ENCODE data around the gene SLC2A5.

The SLC2A5 gene

GRCh38 chr1:9061252-9061960 is 8.0 kb downstream of the SLC2A5 start:
- H3K9me3 ChIP-seq (ENCODE audit: control insufficient read depth, low read length), result no peaks in the 10 kb centered on the region
- WGBS, result 85% methylated on average over 6 of the region's 6 CpGs
- no peak overlapping the region for H3K4me3 ChIP-seq (ENCODE audit: insufficient read depth in 1 of 2, low read depth in 1 of 2, low read length in 2 of 2)
- peak overlapping the region in 1 of 2 experiments; percentile 60 for H3K4ac ChIP-seq (ENCODE audit: low read depth in 1 of 2, low read length in 2 of 2)
- H3K23ac ChIP-seq (ENCODE audit: low read length in 2 of 2), result no peak overlapping the region
- H3K27me3 ChIP-seq (ENCODE audit: control insufficient read depth in 1 of 2, insufficient read depth in 1 of 2, low read length in 2 of 2), result no peaks in the 10 kb centered on the region
- peak overlapping the region; percentile 42 for H3K27ac ChIP-seq (ENCODE audit: low read length, poor library complexity, severe bottlenecking)
- H3K4me1 ChIP-seq (ENCODE audit: control insufficient read depth, insufficient read depth, low read depth, low read length), result peaks cover 16% of the 10 kb centered on the region
- H2BK15ac ChIP-seq (ENCODE audit: low read depth, poor library complexity, severe bottlenecking), result no peak overlapping the region
- H2BK12ac ChIP-seq (ENCODE audit: low read length in 2 of 2), result peak overlapping the region in 1 of 2 experiments; percentile 24
- no peak overlapping the region for H3K4me2 ChIP-seq (ENCODE audit: low read length, poor library complexity, severe bottlenecking)
- H3K9ac ChIP-seq (ENCODE audit: low read length), result peak overlapping the region; percentile 28
- H2BK5ac ChIP-seq (ENCODE audit: low read depth, low read length, poor library complexity, severe bottlenecking), result no peak overlapping the region
- DNase-seq, result no peak
- H3K18ac ChIP-seq (ENCODE audit: low read depth in 1 of 2, low read length in 2 of 2), result peak overlapping the region in 1 of 2 experiments; percentile 29
- H3K14ac ChIP-seq (ENCODE audit: low read length in 2 of 2), result no peak overlapping the region
- peaks cover 4 to 7% of the 10 kb centered on the region in 2 experiments for H3K36me3 ChIP-seq (ENCODE audit: control insufficient read depth in 1 of 2, insufficient read depth in 2 of 2, low read depth in 1 of 2, low read length in 2 of 2)
- H2BK120ac ChIP-seq (ENCODE audit: low read depth, low read length), result no peak overlapping the region
- H3K79me1 ChIP-seq (replicated peaks; ENCODE audit: low read length, poor library complexity, severe bottlenecking), result no peaks in the 10 kb centered on the region
- H2AK5ac ChIP-seq (ENCODE audit: low read length, severe bottlenecking), result peak overlapping the region; percentile 87
- no peak overlapping the region for H2AFZ ChIP-seq (ENCODE audit: low read depth, low read length)
- H4K91ac ChIP-seq (ENCODE audit: low read length), result no peak overlapping the region
- peak overlapping the region; percentile 30 for H4K8ac ChIP-seq (ENCODE audit: low read length)

- Histone ChIP-seq H2AK5ac (ENCODE audit: low read length, severe bottlenecking) (no peak overlapping the region), H3K4me3 (ENCODE audit: insufficient read depth in 1 of 2, low read depth in 1 of 2, low read length in 2 of 2) (no peak overlapping the region), H2BK5ac (ENCODE audit: low read depth, low read length, poor library complexity, severe bottlenecking) (no peak overlapping the region), H2BK120ac (ENCODE audit: low read depth, low read length) (no peak overlapping the region), H4K8ac (ENCODE audit: low read length) (peak overlapping the region; percentile 61), H3K4ac (ENCODE audit: low read depth in 1 of 2, low read length in 2 of 2) (no peak overlapping the region), H3K27ac (ENCODE audit: low read length, poor library complexity, severe bottlenecking) (no peak overlapping the region), H3K9me3 (ENCODE audit: control insufficient read depth, low read length) (no peaks in the 10 kb centered on the region), H3K4me2 (ENCODE audit: low read length, poor library complexity, severe bottlenecking) (no peak overlapping the region), H3K4me1 (ENCODE audit: control insufficient read depth, insufficient read depth, low read depth, low read length) (peaks cover 14% of the 10 kb centered on the region), H3K23ac (ENCODE audit: low read length in 2 of 2) (no peak overlapping the region), H3K27me3 (ENCODE audit: control insufficient read depth in 1 of 2, insufficient read depth in 1 of 2, low read length in 2 of 2) (no peaks in the 10 kb centered on the region), H4K91ac (ENCODE audit: low read length) (peak overlapping the region; percentile 57), H3K79me1 (replicated peaks; ENCODE audit: low read length, poor library complexity, severe bottlenecking) (no peaks in the 10 kb centered on the region), H2BK15ac (ENCODE audit: low read depth, poor library complexity, severe bottlenecking) (no peak overlapping the region), H3K18ac (ENCODE audit: low read depth in 1 of 2, low read length in 2 of 2) (peak overlapping the region; percentile 66 to 88), H3K36me3 (ENCODE audit: control insufficient read depth in 1 of 2, insufficient read depth in 2 of 2, low read depth in 1 of 2, low read length in 2 of 2) (peaks cover 4 to 9% of the 10 kb centered on the region in 2 experiments), H2AFZ (ENCODE audit: low read depth, low read length) (no peak overlapping the region), H3K9ac (ENCODE audit: low read length) (no peak overlapping the region), H3K14ac (ENCODE audit: low read length in 2 of 2) (peak overlapping the region in 1 of 2 experiments; percentile 78), H2BK12ac (ENCODE audit: low read length in 2 of 2) (peak overlapping the region; percentile 63 to 66)
- DNase-seq, result no peak
- 89% methylated on average over 4 of the region's 4 CpGs for WGBS
These were observed 9.3 kb downstream of the SLC2A5 start for GRCh38 chr1:9059891-9060744.

GRCh38 chr1:9058465-9058864 is 11.0 kb downstream of the SLC2A5 start:
- Histone ChIP-seq H2AK5ac (ENCODE audit: low read length, severe bottlenecking) (no peak overlapping the region), H4K8ac (ENCODE audit: low read length) (no peak overlapping the region), H3K79me1 (replicated peaks; ENCODE audit: low read length, poor library complexity, severe bottlenecking) (no peaks in the 10 kb centered on the region), H3K4me2 (ENCODE audit: low read length, poor library complexity, severe bottlenecking) (no peak overlapping the region), H3K4me3 (ENCODE audit: insufficient read depth in 1 of 2, low read depth in 1 of 2, low read length in 2 of 2) (no peak overlapping the region), H2BK5ac (ENCODE audit: low read depth, low read length, poor library complexity, severe bottlenecking) (no peak overlapping the region), H3K9ac (ENCODE audit: low read length) (peak overlapping the region; percentile 8), H2BK120ac (ENCODE audit: low read depth, low read length) (no peak overlapping the region), H3K4ac (ENCODE audit: low read depth in 1 of 2, low read length in 2 of 2) (no peak overlapping the region), H3K27me3 (ENCODE audit: control insufficient read depth in 1 of 2, insufficient read depth in 1 of 2, low read length in 2 of 2) (no peaks in the 10 kb centered on the region), H3K18ac (ENCODE audit: low read depth in 1 of 2, low read length in 2 of 2) (no peak overlapping the region), H3K27ac (ENCODE audit: low read length, poor library complexity, severe bottlenecking) (no peak overlapping the region), H3K4me1 (ENCODE audit: control insufficient read depth, insufficient read depth, low read depth, low read length) (peaks cover 12% of the 10 kb centered on the region), H3K14ac (ENCODE audit: low read length in 2 of 2) (no peak overlapping the region), H3K23ac (ENCODE audit: low read length in 2 of 2) (no peak overlapping the region), H3K36me3 (ENCODE audit: control insufficient read depth in 1 of 2, insufficient read depth in 2 of 2, low read depth in 1 of 2, low read length in 2 of 2) (peaks cover 4 to 19% of the 10 kb centered on the region in 2 experiments), H4K91ac (ENCODE audit: low read length) (no peak overlapping the region), H2BK15ac (ENCODE audit: low read depth, poor library complexity, severe bottlenecking) (no peak overlapping the region), H2BK12ac (ENCODE audit: low read length in 2 of 2) (no peak overlapping the region), H2AFZ (ENCODE audit: low read depth, low read length) (no peak overlapping the region), H3K9me3 (ENCODE audit: control insufficient read depth, low read length) (no peaks in the 10 kb centered on the region)
- 63% methylated on average over 2 of the region's 2 CpGs for WGBS
- DNase-seq, result peak; percentile 44

- Histone ChIP-seq H3K36me3 (ENCODE audit: control insufficient read depth in 1 of 2, insufficient read depth in 2 of 2, low read depth in 1 of 2, low read length in 2 of 2) (peaks cover 4 to 19% of the 10 kb centered on the region in 2 experiments), H3K79me1 (replicated peaks; ENCODE audit: low read length, poor library complexity, severe bottlenecking) (no peaks in the 10 kb centered on the region), H4K8ac (ENCODE audit: low read length) (no peak overlapping the region), H3K14ac (ENCODE audit: low read length in 2 of 2) (no peak overlapping the region), H3K27me3 (ENCODE audit: control insufficient read depth in 1 of 2, insufficient read depth in 1 of 2, low read length in 2 of 2) (no peaks in the 10 kb centered on the region), H3K4me1 (ENCODE audit: control insufficient read depth, insufficient read depth, low read depth, low read length) (peaks cover 11% of the 10 kb centered on the region), H3K18ac (ENCODE audit: low read depth in 1 of 2, low read length in 2 of 2) (no peak overlapping the region), H3K9ac (ENCODE audit: low read length) (no peak overlapping the region), H2BK120ac (ENCODE audit: low read depth, low read length) (no peak overlapping the region), H3K9me3 (ENCODE audit: control insufficient read depth, low read length) (no peaks in the 10 kb centered on the region), H2AFZ (ENCODE audit: low read depth, low read length) (no peak overlapping the region), H3K4me3 (ENCODE audit: insufficient read depth in 1 of 2, low read depth in 1 of 2, low read length in 2 of 2) (no peak overlapping the region), H2BK12ac (ENCODE audit: low read length in 2 of 2) (no peak overlapping the region), H4K91ac (ENCODE audit: low read length) (no peak overlapping the region), H2BK15ac (ENCODE audit: low read depth, poor library complexity, severe bottlenecking) (no peak overlapping the region), H3K23ac (ENCODE audit: low read length in 2 of 2) (no peak overlapping the region), H2AK5ac (ENCODE audit: low read length, severe bottlenecking) (no peak overlapping the region), H3K27ac (ENCODE audit: low read length, poor library complexity, severe bottlenecking) (no peak overlapping the region), H2BK5ac (ENCODE audit: low read depth, low read length, poor library complexity, severe bottlenecking) (no peak overlapping the region), H3K4ac (ENCODE audit: low read depth in 1 of 2, low read length in 2 of 2) (no peak overlapping the region), H3K4me2 (ENCODE audit: low read length, poor library complexity, severe bottlenecking) (no peak overlapping the region)
- DNase-seq, result no peak
- WGBS, result 85% methylated on average over 10 of the region's 10 CpGs
These were observed 11.6 kb downstream of the SLC2A5 start for GRCh38 chr1:9057851-9058250.
